HG03575 (cell line): Measurements from ENCODE around the gene MYH6.

Experiments used
- ATAC-seq: cut with Tn5 transposase; IDR thresholded peaks from one replicate; pipeline ENCODE4 v1.9.1; 2021; ENCODE audit not compliant: unreplicated experiment, insufficient number of reproducible peaks, low FRiP score; ENCODE audit errors: extremely low read depth

The MYH6 gene

DNA sequence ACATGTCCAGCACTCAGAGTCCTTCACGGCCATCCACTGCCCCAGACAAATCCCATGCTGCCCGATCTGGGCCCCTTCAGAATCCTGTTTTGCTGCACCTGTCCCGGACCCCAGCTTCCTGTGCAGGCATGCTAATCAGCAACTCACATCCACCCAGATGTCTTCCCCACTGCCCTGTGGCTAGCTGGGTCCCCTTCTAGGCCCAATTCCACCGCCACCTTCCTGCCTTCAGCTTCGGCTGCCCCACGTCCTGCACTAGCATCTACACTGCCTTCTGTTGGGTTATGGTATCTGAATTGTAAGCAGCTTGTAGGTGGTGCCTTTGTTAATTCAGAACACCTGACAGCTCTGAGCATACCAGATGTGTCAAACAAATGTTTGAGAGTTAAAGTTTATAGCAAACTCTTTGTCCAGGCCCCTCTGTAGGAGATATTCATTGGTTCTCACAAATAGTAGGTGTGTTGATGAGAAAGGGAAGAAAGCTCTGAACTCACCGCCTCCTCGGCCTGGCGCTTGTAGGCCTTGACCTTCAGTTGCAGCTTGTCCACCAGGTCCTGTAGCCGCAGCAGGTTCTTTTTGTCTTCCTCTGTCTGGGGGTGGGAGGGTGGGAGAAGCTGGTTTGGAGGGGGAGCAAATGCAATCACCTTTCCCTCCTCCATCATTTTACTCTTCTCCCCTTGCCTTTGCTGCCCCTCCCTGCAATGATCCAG lies 25.2 kb downstream of the MYH6 start:
- ATAC-seq = no peak

DNA sequence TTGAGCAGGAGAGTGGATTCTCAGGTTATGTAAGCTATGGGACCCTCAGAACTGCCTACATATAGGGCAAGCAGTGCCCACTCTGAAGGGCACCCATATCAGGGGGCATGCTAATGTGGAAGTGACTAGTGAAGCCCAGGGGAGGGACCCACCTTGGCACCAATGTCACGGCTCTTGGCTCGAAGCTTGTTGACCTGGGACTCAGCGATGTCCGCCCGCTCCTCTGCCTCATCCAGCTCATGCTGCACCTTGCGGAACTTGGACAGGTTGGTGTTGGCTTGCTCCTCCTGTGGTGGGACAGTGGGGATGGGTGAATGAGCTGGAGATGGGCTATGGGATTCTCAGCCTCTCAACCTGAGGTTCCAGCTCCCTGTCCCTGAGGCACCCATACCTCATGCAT lies 25.8 kb downstream of the MYH6 start:
- no peak for ATAC-seq

DNA sequence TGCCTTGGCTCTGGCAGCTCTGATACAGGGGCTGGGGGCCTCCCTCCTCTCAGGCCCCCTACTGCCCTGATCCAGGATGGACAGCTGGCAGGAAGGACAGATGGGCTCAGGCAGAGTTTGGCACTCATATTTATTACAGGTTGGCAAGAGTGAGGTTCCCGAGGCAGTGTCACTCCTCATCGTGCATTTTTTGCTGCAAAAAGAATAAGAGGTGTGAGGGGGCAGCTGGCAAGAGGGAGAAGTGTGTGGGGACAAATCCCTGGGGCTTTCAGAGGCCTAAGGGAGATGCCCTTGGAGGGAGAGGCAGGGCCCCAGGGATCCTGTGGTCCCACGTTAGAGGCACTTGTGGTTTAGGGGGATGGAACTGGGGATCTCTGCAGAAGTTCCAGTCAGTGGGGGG lies 26.2 kb downstream of the MYH6 start:
- no peak for ATAC-seq

GRCh38 chr14:23380976-23381375 lies 27.1 kb downstream of the MYH6 start:
- ATAC-seq = no peak

GRCh38 chr14:23380197-23380914 lies 27.7 kb downstream of the MYH6 start:
- ATAC-seq = no peak

DNA sequence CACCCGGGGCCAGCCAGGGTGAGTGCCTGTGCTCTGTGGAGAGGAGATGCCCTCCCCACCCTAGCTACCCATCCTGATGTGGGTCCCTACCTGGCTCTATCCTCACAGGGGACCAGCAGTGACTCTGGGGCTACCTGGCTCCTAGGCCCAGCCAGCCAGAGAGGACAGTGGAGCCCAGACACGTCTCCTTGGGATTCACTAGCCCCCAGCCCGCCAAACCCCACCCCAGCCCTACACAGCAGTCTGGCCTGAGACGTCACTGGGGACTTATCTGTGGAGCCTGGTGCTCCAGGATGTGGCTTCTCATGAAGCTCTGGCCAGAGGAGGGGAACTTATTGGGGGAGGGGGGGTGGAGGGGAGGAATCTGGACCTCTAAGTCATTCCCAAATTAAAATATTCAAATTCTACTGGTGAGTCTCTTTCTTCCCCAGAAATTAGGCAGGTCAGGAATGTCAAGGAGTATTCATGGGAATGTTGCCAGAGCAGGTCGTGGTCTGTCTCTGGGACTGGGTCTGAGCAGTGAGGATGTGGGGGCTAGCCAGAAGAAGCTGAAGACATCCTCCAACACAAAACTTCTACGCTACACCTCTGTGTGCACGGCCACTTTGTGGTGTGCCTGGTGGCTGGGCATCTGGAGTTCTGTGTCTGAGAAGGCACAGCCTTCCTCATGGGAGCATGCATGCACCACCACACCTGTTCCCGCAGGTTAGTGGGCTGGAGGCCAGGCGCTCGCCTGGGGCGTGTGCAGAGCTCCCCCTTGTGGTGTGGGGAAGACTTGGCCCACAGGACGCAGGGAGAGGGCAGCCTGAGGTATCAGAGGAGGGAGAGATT lies 28.5 kb downstream of the MYH6 start:
- no peak for ATAC-seq

DNA sequence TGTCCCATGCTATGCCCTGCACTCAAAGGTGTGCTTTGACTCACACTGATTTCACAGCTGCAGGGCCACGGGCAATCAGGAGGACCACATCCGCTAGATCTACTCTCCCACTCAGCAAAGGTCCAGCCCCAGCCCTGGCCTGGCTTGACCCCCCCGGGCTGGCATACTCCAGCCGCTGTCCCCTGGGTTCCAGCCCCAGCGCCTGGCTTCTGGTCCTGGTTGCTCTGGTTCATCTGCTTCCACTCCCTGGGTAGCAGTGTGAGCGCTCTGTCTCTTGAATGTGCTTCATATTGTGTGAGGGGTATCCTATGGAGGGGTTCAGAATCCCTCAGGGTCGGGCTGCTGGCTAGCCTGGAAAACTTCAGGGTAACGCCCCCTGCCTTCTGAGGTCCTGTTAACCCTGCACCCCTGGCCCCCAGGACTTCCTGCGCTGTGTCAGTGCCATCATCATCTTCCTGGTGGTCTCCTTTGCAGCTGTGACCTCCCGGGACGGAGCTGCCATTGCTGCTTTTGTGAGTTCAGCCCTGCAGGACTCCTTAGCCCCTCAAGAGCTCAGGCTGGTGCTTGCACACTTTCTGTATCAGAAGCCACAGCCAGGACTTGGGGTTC lies 29.4 kb downstream of the MYH6 start:
- no peak for ATAC-seq

DNA sequence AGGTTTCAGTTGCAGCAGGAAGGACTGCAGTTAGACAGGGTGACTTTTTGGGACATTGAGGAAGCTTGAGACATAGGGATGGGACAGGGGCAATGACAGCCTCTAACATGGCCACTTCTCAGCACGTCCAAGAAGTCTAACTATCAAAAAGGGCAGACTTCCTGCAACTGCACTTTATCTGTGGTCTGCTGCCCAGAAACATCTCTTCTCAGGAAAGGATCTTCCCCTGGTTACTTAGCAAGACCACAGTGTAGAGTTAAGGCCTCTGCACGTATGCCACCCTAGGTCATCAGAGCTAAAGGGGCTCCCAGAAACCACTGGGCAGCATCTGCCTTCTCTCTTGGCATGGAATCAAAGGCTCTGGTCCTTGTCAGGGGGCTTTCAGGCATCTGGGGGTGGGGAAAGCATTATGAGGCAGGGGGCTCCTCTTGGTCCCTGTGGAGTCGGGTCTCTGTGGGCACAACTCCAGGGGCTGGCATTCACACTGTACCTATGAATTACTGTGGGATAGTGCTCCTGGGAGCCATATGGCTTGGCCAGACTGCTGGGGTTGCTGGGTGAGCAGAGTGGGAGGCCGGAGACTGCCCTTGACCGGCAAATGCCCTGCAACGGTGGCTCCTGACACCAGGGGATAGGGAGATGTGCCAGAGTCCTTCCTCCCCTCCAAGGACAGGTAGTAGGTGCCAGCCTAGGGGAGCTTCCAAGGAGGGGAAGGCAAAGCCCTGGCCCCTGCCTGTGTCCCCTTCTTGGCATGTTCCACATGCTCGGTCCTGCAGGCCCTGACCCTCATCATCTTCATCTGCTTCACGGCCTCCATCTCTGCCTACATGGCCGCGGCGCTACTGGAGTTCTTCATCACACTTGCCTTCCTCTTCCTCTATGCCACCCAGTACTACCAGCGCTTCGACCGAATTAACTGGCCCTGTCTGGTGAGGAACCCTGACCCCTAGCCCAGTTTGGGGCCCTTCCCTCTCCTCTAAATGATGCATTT lies 30.2 kb downstream of the MYH6 start:
- ATAC-seq = no peak

GRCh38 chr14:23377198-23377550 lies 30.9 kb downstream of the MYH6 start:
- ATAC-seq = no peak

GRCh38 chr14:23376482-23377197 lies 31.4 kb downstream of the MYH6 start, which contains the start of gene CMTM5:
TSS of gene CMTM5 (plus strand) at chr14:23377046. CDS start at chr14:23377252, 206 bp downstream.
- ATAC-seq = no peak

GRCh38 chr14:23375527-23376251 lies 32.4 kb downstream of the MYH6 start:
- ATAC-seq = no peak

GRCh38 chr14:23373041-23373440 lies 35.0 kb downstream of the MYH6 start:
- ATAC-seq = no peak

DNA sequence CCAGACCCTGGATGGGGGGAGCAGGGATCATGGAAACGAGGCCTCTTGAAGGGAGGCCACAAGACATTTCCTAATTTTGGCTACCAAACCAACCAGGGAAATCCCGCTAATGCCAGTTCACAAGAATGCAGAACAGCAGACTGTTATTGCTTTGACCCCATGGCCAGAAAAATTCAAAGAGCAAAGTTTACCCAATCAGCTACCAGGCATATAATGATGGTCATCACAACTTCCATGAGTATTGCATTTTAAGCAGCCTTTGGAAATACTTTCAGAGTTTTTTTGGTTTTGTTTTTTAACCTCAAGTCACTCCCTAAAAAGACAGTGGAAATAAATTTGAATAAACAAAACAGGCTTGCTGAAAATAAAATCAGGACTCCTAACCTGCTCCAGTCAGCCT lies 35.6 kb downstream of the MYH6 start, which contains the start of gene IL25:
Gene IL25 (plus strand): TSS at position 301 of the 400 bp plus-strand sequence.
- ATAC-seq = no peak

DNA sequence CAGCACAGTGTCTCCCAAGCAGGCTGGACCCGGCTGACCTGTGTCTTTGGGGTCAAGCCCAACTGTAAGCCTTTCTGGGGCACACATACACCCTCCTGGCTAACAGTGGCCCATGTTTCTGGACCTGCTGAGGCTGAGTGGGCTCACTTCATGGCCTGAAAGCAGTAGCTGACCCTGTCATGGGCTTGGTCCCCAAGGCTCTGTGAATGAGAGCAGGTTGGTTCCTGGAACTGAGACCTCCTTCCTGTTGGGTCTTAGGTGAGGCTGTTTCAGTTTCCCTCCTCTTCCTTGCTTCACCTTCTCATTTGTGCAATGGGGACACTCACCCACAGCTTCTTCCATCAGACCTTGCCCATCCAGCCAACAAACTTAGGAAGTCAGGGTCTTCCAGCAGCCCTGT lies 36.2 kb downstream of the MYH6 start:
- ATAC-seq = no peak

- ATAC-seq = no peak
These were observed 37.9 kb downstream of the MYH6 start for GRCh38 chr14:23370221-23370620.

- no peak for ATAC-seq
These were observed 41.6 kb downstream of the MYH6 start for GRCh38 chr14:23366426-23366921.
